ENCODE results near the gene VGF.
"Not testable (repeated sequence)": the region's sequence is repeated elsewhere in the genome, so short reads cannot be mapped to it uniquely, and the experiment has no call there.

Gene VGF

GRCh38 chr7:101165075-101165957, at the start of gene VGF:
Gene VGF, minus strand, starts transcription at chr7:101165569. Its CDS starts 726 bp downstream, at chr7:101164843.
- peak; percentile 92 for DNase-seq

- DNase-seq, result no peak
Observed at GRCh38 chr7:101212014-101212413, 46.6 kb upstream of the VGF start.

DNA sequence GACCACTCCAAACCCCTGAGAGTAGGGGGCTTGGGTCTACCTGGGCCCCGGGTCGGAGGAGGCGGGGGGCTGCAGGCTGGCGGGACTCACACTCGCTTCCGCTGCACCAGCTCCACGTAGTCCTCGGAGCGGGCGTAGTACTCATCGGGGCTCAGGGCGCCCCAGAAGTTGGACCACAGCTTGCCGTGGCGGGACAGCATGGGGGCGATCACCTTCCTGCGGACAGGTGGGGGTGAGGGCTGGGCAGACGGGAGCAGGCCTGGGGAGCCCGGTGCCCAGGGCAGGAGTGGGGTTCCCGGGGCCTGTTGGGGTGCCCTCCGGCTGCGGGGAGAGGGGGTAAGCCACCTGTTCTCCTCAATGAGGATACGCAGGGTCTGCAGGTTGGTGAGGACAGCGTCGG, 46.1 kb upstream of the VGF start:
- no peak for DNase-seq

GRCh38 chr7:101210143-101210542, 44.8 kb upstream of the VGF start:
- no peak for DNase-seq

DNA sequence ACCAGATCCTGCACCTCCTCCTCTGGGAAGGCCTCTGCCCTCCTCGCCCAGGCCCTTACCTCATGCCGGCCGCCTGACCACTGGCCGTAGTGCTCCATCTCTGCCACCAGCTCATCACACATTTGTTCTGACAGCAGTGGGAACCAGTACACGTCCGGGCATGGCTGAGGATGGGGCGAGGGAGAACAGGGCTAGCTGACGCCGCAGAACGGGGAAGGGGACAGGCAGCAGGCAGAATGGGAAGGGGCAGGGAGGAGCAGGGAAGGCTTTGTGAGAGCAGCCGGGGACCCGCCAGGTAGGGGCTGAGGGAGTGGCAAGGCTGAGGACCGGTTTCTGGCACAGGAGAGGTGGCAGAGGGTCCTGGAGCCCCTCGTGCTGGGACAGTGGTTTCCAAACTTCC, 43.4 kb upstream of the VGF start:
- no peak for DNase-seq

GRCh38 chr7:101207459-101207858, 42.1 kb upstream of the VGF start:
- no peak for DNase-seq

DNA sequence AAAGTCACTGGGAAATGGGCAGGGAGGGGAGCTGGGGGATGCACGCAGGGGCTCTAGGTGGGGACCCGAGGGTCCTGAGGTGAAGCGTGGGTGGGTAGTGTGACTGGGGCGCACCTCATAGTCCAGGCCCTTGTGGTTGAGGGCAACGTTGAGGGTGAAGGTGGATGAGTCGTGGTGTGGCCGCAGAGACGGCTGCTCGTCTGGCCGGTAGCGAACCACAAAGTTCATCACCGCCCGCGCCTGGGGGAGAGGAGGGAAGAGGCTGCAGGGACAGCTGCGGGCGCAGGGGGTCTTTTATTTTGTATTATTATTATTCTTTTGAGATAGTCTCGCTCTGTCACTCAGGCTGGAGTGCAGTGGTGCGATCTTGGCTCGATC, 41.3 kb upstream of the VGF start:
- DNase-seq, result no peak

DNA sequence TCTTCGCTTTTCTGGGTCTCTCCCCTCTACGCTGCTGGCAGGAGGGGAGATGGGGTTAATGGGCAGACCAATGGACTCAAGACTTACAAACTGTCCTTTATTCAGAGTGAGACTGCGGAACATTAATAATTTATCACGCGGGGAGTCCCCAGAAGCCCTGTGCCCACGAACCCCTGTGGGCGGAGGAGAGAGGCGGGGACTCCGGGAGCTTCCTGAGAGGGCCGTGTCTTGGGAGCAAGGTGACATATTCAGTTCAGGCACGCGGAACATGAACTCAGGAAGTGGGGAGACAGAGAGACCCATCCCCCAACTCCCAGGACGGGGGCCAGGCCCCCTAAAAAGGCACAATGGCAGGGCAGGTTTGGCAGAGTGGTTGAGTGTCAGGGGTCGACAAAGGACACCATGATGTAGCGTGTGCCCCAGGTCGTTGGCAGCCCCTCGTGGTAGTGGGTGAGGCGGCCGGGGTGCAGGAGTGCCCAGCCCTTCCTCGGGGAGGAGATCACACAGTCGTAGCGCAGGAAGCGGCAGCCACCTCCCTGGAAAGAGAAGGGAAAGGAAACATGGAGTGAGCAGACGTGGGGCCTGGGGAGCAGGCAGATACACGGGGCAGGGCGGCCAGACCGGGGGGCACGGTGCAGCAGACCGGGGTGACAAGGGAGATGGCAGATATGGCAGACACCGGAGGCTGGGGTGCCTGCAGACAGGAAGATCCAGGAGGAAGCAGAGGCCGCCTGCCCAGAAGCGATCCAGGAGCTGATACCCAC, 40.7 kb upstream of the VGF start:
- DNase-seq, result no peak

DNA sequence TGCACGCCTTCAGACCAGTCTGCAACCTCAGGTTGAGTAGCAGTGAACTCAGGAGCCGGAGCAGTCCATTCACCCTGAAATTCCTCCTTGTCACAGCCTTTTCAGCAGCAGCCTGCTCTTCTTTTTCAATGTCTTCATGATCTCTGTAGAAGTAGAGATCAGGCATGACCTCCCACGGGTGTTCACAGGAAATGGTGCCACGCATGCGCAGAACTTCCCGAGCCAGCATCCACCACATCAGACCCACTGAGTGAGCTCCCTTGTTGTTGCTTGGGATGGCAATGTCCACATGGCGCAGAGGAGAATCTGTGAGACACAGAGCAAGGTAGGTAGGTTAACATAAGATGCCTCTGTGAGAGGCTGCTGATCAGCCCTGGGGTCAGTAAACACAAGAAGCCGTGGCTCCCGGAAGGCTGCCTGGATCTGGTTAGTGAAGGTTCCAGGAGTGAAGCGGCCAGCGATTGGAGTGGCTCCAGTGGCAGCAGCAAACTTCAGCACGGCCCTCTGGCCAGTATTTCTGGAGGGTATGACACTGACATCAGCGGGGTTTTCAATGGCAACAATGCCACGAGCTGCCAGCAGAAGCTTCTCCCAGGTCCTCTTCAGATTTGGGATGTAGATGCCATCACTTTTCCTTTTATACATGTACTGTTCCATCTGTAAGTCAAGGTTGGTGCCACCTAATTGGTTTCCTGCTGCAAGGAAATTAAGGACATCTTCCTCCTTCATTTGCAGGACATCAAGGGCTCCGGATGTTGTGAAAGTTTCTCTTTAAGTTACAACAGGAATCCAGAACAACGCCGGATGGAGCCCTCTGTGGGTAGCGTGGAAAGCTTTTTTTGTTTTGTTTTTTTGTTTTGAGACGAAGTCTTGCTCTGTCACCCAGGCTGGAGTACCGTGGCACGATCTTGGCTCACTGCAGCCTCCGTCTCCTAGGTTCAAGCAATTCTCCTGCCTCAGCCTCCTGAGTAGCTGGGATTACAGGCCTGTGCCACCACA, 38.7 kb upstream of the VGF start:
- not testable (repeated sequence) for DNase-seq

- DNase-seq, result no peak
Observed at GRCh38 chr7:101202603-101202918, 37.2 kb upstream of the VGF start.

GRCh38 chr7:101201695-101202602, 36.6 kb upstream of the VGF start:
- no peak for DNase-seq

DNA sequence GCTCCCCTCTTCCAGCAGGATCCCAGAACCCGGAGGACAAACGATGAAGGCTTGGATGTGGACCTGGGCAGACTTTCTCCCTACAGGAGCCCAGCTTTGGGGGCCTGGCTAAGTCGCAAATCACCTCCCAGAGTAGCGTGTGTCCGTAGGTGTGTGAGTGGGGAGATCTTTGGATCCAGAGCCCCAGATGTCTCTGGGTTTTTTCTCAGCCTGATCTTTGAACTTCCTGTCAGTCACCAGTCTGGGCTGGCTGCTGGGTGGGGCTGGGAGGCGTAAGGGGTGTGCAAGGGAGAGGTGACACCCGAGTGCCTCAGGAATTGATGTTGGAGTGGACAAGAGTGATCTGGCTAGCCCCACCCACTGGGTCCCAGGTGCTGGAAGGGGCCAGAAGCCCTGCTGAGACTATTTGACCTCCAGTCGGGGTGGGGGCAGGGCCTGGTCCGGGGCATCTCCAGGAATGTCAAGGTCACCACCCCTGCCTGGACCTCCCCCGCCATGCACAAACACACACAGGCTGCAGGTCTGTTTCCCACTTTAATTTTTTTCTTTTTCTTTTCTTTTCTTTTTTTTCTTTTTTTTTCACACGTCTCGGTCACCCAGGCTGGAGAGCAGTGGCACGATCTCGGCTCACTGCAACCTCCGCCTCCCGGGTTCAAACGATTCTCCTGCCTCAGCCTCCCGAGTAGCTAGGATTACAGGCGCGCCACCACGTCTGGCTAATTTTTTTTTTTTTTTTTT, 35.7 kb upstream of the VGF start, which contains the start of gene MOGAT3:
TSS of gene MOGAT3 (minus strand) at position 175 of the 738 bp plus-strand sequence. CDS start 182 bp downstream, outside the sequence.
- DNase-seq, result no peak

- no peak for DNase-seq
Observed at GRCh38 chr7:101200504-101200861, 35.1 kb upstream of the VGF start.

GRCh38 chr7:101199522-101199921, 34.2 kb upstream of the VGF start:
- DNase-seq, result not testable (repeated sequence)

DNA sequence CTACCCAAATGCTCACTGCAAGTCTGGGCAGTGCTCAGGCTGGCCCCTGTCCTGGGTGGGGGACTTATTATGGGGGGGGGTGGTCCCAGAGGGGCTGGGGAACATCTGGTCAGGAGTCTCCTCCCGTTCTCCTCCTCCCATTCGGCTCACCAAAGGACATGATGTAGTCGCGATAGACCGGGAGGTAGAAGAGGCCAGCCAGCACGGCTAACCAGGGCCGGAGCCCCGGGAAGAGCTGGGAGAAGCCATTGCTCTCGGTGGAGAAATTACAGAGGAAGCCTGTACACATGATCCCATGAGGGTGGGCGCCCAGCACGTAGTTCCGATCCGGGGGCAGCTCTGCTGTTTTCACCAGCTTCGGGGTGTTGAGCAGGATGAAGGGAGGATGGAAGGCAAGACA, 33.1 kb upstream of the VGF start:
- no peak for DNase-seq

- DNase-seq, result no peak
Observed at GRCh38 chr7:101197991-101198390, 32.6 kb upstream of the VGF start.

- no peak for DNase-seq
Observed at GRCh38 chr7:101195884-101196283, 30.5 kb upstream of the VGF start.

DNA sequence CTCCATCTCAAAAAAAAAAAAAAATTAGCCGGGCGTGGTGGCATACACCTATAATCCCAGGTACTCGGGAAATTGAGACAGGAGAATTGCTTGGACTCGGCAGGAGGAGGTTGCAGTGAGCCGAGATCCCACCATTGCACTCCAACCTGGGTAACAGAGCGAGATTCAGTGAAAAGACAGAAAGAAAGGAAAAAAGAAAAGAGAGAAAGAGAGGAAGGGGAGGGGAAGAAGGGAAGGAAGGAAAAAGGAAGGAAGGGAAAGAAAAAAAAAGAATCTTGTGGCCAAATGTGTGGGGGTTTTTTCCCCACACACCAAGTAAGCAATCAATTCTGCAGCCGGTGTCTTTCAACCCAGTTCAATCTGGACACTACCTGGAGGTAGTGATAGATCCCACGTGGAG, 23.7 kb upstream of the VGF start:
- no peak for DNase-seq

- no peak for DNase-seq
Observed at GRCh38 chr7:101186844-101187428, 21.6 kb upstream of the VGF start.

- no peak for DNase-seq
Observed at GRCh38 chr7:101186194-101186593, 20.8 kb upstream of the VGF start.

Measured in right forelimb (tissue), 1 donor.